MM.1S (cell line): ENCODE results near the gene KIAA1671.

Source experiments
- DNase-seq: peaks from one replicate; pipeline ENCODE4 v3.0.0-alpha.2; 2015
- H2AFZ ChIP-seq: fragments of 300-600 bp; sonication (generic); 2 replicates; pipeline ENCODE4 v1.6.0; 2016; ENCODE audit warnings: antibody characterized with exemption, low read length
- H3F3A ChIP-seq: fragments of 300-600 bp; sonication (generic); 2 replicates; pipeline ENCODE4 v1.6.1; 2016; ENCODE audit warnings: mild to moderate bottlenecking, antibody characterized with exemption, low read length, moderate library complexity, mixed read lengths; ENCODE audit not compliant: insufficient read depth
- H3K27ac ChIP-seq: fragments of 300-600 bp; sonication (generic); 2 replicates; pipeline ENCODE4 v1.5.1; 2016; ENCODE audit warnings: mild to moderate bottlenecking, low read length
- H3K27me3 ChIP-seq: fragments of 300-600 bp; sonication (generic); replicated peaks from 2 replicates; pipeline ENCODE4 v1.6.0; 2016; ENCODE audit warnings: low read length; ENCODE audit not compliant: insufficient read depth
- H3K36me3 ChIP-seq: fragments of 300-600 bp; sonication (generic); replicated peaks from 2 replicates; pipeline ENCODE4 v1.6.1; 2016; ENCODE audit warnings: mild to moderate bottlenecking, low read length, mixed read lengths; ENCODE audit not compliant: insufficient read depth
- H3K4me1 ChIP-seq: fragments of 300-600 bp; sonication (generic); 2 replicates; pipeline ENCODE4 v1.6.1; 2016; ENCODE audit warnings: low read length, mixed read lengths
- H3K4me2 ChIP-seq: fragments of 300-600 bp; sonication (generic); 2 replicates; pipeline ENCODE4 v1.6.0; 2016; ENCODE audit warnings: low read depth, low read length
- H3K4me3 ChIP-seq: fragments of 300-600 bp; sonication (generic); 2 replicates; pipeline ENCODE4 v1.5.1; 2016; ENCODE audit warnings: low read length, mixed read lengths
- H3K79me2 ChIP-seq: fragments of 300-600 bp; sonication (generic); 2 replicates; pipeline ENCODE4 v1.6.1; 2016; ENCODE audit warnings: mixed run types, low read length, mixed read lengths
- H3K9ac ChIP-seq: fragments of 300-600 bp; sonication (generic); 2 replicates; pipeline ENCODE4 v1.6.1; 2016; ENCODE audit warnings: low read length, mixed read lengths
- H3K9me2 ChIP-seq: fragments of 300-600 bp; sonication (generic); replicated peaks from 2 replicates; pipeline ENCODE4 v1.6.1; 2016; ENCODE audit warnings: mild to moderate bottlenecking, low read length, mixed read lengths; ENCODE audit not compliant: insufficient read depth
- H3K9me3 ChIP-seq: fragments of 300-600 bp; sonication (generic); replicated peaks from 2 replicates; pipeline ENCODE4 v1.6.1; 2016; ENCODE audit warnings: mild to moderate bottlenecking, low read length, mixed read lengths; ENCODE audit not compliant: insufficient read depth
- H4K20me1 ChIP-seq: fragments of 300-600 bp; sonication (generic); 2 replicates; pipeline ENCODE4 v1.6.1; 2016; ENCODE audit warnings: mild to moderate bottlenecking, low read length, moderate library complexity, mixed read lengths; ENCODE audit not compliant: insufficient read depth
- CTCF ChIP-seq: fragments of 300-600 bp; sonication (generic); IDR thresholded peaks from 2 replicates; pipeline ENCODE4 v1.5.1; 2016; ENCODE audit warnings: antibody characterized with exemption, low read length, mixed read lengths
- EZH2 ChIP-seq: fragments of 300-600 bp; sonication (generic); optimal IDR thresholded peaks from 2 replicates; pipeline ENCODE3; 2017; ENCODE audit warnings: low read depth, mild to moderate bottlenecking, antibody characterized with exemption, low read length, mixed read lengths
- EZH2phosphoT487 ChIP-seq: fragments of 300-600 bp; sonication (generic); IDR thresholded peaks from 2 replicates; pipeline ENCODE4 v1.6.1; 2018; ENCODE audit warnings: antibody characterized with exemption, low read length

KIAA1671 gene

GRCh38 chr22:25038239-25038638, 85.7 kb downstream of the KIAA1671 start:
- H3K4me2 ChIP-seq = no peak overlapping the region
- no peaks in the 10 kb centered on the region for H3F3A ChIP-seq
- H3K4me1 ChIP-seq = no peaks in the 10 kb centered on the region
- no peaks in the 10 kb centered on the region for H3K79me2 ChIP-seq
- H3K9me2 ChIP-seq = no peaks in the 10 kb centered on the region
- no peaks in the 10 kb centered on the region for H3K27me3 ChIP-seq
- DNase-seq = no peak
- H3K27ac ChIP-seq = no peak overlapping the region
- no peaks in the 10 kb centered on the region for H4K20me1 ChIP-seq
- H3K9me3 ChIP-seq = no peaks in the 10 kb centered on the region
- TF ChIP-seq CTCF (no peak), EZH2 (no peak), EZH2phosphoT487 (no peak)
- no peak overlapping the region for H2AFZ ChIP-seq
- no peak overlapping the region for H3K9ac ChIP-seq
- no peak overlapping the region for H3K4me3 ChIP-seq
- no peaks in the 10 kb centered on the region for H3K36me3 ChIP-seq

GRCh38 chr22:25038771-25039170, 86.3 kb downstream of the KIAA1671 start:
- DNase-seq = no peak
- Histone ChIP-seq H3K4me3 (no peak overlapping the region), H3K4me2 (no peak overlapping the region), H3K4me1 (no peaks in the 10 kb centered on the region), H4K20me1 (no peaks in the 10 kb centered on the region), H3K36me3 (no peaks in the 10 kb centered on the region), H3K27ac (no peak overlapping the region), H3K9ac (no peak overlapping the region), H3K9me3 (no peaks in the 10 kb centered on the region), H3K27me3 (no peaks in the 10 kb centered on the region), H2AFZ (no peak overlapping the region), H3K79me2 (no peaks in the 10 kb centered on the region), H3K9me2 (no peaks in the 10 kb centered on the region), H3F3A (no peaks in the 10 kb centered on the region)
- TF ChIP-seq CTCF (no peak), EZH2phosphoT487 (no peak), EZH2 (no peak)

GRCh38 chr22:25039255-25039654, 86.7 kb downstream of the KIAA1671 start:
- no peak for TF ChIP-seq EZH2phosphoT487
- TF ChIP-seq CTCF = no peak
- TF ChIP-seq EZH2 = no peak
- H3K27me3 ChIP-seq = no peaks in the 10 kb centered on the region; the same call in 1 of the 2 replicates
- H3K79me2 ChIP-seq = no peaks in the 10 kb centered on the region

More at GRCh38 chr22:25039255-25039654, 86.7 kb downstream of the KIAA1671 start:
- no peaks in the 10 kb centered on the region for H3K4me1 ChIP-seq
- no peaks in the 10 kb centered on the region for H3F3A ChIP-seq
- DNase-seq = no peak
- no peaks in the 10 kb centered on the region for H3K9me2 ChIP-seq
- H2AFZ ChIP-seq = no peak overlapping the region
- H3K4me3 ChIP-seq = no peak overlapping the region
- no peaks in the 10 kb centered on the region for H4K20me1 ChIP-seq
- H3K27ac ChIP-seq = no peak overlapping the region
- no peak overlapping the region for H3K9ac ChIP-seq
- no peak overlapping the region for H3K4me2 ChIP-seq
- no peaks in the 10 kb centered on the region for H3K36me3 ChIP-seq
- no peaks in the 10 kb centered on the region for H3K9me3 ChIP-seq
